ENCODE measurements around the gene GLTP. TPM values are rescaled to one million over a fixed set of nuclear protein-coding genes. Genes with fewer than 3 reads are reported as not detected.
A peak's percentile ranks its signal among the peaks of the same experiment; 100 is the strongest.

Gene GLTP
- total RNA-seq, 1 donor from 2014 or later = 210 TPM

- DNase-seq (ENCODE audit: low read depth) (no peak), FAIRE-seq (no peak)
- no peak overlapping the region for H3K4me3 ChIP-seq (ENCODE audit: low read depth, low read length)
- no peaks in the 10 kb centered on the region for H3K27me3 ChIP-seq (ENCODE audit: control insufficient read depth, insufficient read depth, low read length)
- H3K36me3 ChIP-seq (ENCODE audit: control insufficient read depth, insufficient read depth, low read length) = no peaks in the 10 kb centered on the region
- TF ChIP-seq, protein P1, sequence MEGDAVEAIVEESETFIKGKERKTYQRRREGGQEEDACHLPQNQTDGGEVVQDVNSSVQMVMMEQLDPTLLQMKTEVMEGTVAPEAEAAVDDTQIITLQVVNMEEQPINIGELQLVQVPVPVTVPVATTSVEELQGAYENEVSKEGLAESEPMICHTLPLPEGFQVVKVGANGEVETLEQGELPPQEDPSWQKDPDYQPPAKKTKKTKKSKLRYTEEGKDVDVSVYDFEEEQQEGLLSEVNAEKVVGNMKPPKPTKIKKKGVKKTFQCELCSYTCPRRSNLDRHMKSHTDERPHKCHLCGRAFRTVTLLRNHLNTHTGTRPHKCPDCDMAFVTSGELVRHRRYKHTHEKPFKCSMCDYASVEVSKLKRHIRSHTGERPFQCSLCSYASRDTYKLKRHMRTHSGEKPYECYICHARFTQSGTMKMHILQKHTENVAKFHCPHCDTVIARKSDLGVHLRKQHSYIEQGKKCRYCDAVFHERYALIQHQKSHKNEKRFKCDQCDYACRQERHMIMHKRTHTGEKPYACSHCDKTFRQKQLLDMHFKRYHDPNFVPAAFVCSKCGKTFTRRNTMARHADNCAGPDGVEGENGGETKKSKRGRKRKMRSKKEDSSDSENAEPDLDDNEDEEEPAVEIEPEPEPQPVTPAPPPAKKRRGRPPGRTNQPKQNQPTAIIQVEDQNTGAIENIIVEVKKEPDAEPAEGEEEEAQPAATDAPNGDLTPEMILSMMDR (IDR thresholded peaks at IDR 0.05; ENCODE audit: insufficient read depth, low read length, severe bottlenecking) = no peak
Observed at GRCh38 chr12:109814600-109815150, 65.7 kb downstream of the GLTP start.

DNA sequence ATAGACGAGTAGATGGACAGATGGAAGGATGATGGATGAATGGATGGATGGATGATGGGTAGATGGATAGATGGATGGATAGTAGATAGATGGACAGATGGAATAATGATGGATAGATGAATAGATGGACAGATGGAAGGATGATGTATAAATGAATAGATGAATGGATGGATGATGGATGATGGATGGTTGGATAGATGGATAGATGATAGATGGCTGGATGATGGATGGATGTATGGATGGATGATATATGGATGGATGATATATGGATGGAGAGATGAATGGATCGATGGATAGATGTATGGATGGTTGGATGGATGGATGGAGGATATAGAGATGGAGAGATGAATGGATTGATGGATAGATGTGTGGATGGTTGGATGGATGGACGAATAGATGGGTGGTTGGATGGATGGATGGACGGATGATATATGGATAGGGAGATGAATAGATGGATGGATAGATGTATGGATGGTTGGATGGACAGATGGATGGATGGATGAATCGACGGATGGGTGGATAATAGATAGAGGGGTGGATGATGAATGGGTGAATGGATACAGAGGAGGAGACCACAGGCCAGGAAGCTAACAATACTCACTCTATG lies 66.4 kb downstream of the GLTP start:
- TF ChIP-seq, protein P1 (IDR thresholded peaks at IDR 0.05; ENCODE audit: insufficient read depth, low read length, severe bottlenecking) = no peak
- Histone ChIP-seq H3K4me3 (ENCODE audit: low read depth, low read length) (no peak overlapping the region), H3K36me3 (ENCODE audit: control insufficient read depth, insufficient read depth, low read length) (no peaks in the 10 kb centered on the region), H3K27me3 (ENCODE audit: control insufficient read depth, insufficient read depth, low read length) (no peaks in the 10 kb centered on the region)
- FAIRE-seq = peak; percentile 18
- DNase-seq (ENCODE audit: low read depth) = no peak

GRCh38 chr12:109811624-109811995 lies 68.7 kb downstream of the GLTP start:
- no peaks in the 10 kb centered on the region for H3K27me3 ChIP-seq (ENCODE audit: control insufficient read depth, insufficient read depth, low read length)
- H3K4me3 ChIP-seq (ENCODE audit: low read depth, low read length) = no peak overlapping the region
- DNase-seq (ENCODE audit: low read depth) (no peak), FAIRE-seq (no peak)
- H3K36me3 ChIP-seq (ENCODE audit: control insufficient read depth, insufficient read depth, low read length) = no peaks in the 10 kb centered on the region
- TF ChIP-seq, protein P1 (IDR thresholded peaks at IDR 0.05; ENCODE audit: insufficient read depth, low read length, severe bottlenecking) = no peak

GRCh38 chr12:109810954-109811623 lies 69.3 kb downstream of the GLTP start:
- Histone ChIP-seq H3K4me3 (ENCODE audit: low read depth, low read length) (no peak overlapping the region), H3K27me3 (ENCODE audit: control insufficient read depth, insufficient read depth, low read length) (no peaks in the 10 kb centered on the region), H3K36me3 (ENCODE audit: control insufficient read depth, insufficient read depth, low read length) (no peaks in the 10 kb centered on the region)
- DNase-seq (ENCODE audit: low read depth) (no peak), FAIRE-seq (no peak)
- TF ChIP-seq, protein P1 (IDR thresholded peaks at IDR 0.05; ENCODE audit: insufficient read depth, low read length, severe bottlenecking) = no peak

GRCh38 chr12:109808876-109809646 lies 71.3 kb downstream of the GLTP start:
- Histone ChIP-seq H3K36me3 (ENCODE audit: control insufficient read depth, insufficient read depth, low read length) (no peaks in the 10 kb centered on the region), H3K27me3 (ENCODE audit: control insufficient read depth, insufficient read depth, low read length) (no peaks in the 10 kb centered on the region), H3K4me3 (ENCODE audit: low read depth, low read length) (no peak overlapping the region)
- TF ChIP-seq, protein P1 (IDR thresholded peaks at IDR 0.05; ENCODE audit: insufficient read depth, low read length, severe bottlenecking) = no peak
- no peak for DNase-seq (ENCODE audit: low read depth)
- FAIRE-seq = peak; percentile 28

Data from bronchial epithelial cell (primary cell).